HG02852 (cell line): ENCODE data around the gene PLS3.
A peak's percentile ranks its signal among the peaks of the same experiment; 100 is the strongest.

Experiments used
- ATAC-seq: cut with Tn5 transposase; IDR thresholded peaks from one replicate; pipeline ENCODE4 v1.9.1; 2021; ENCODE audit warnings: mild to moderate bottlenecking, moderate library complexity; ENCODE audit not compliant: unreplicated experiment

Gene PLS3

DNA sequence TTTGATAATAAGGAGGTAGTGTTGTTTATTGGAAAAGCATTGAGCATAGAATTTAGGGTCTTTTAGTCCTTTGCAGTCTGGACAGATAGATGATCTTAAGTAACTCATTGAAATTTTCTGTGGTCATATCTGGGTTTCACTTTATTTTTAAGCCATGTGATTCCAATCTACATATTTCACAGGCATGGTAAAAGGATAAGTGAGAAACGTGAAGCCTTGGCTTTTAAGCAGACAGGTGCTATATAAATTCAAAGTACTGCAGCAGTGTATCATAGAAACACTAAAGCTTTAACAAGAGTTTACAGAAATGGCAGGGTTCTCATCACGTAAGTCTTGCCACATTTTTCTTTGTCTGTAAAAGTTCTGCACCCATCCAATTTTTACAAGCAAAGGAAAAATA lies 4.9 kb downstream of the PLS3 start:
- no peak for ATAC-seq

DNA sequence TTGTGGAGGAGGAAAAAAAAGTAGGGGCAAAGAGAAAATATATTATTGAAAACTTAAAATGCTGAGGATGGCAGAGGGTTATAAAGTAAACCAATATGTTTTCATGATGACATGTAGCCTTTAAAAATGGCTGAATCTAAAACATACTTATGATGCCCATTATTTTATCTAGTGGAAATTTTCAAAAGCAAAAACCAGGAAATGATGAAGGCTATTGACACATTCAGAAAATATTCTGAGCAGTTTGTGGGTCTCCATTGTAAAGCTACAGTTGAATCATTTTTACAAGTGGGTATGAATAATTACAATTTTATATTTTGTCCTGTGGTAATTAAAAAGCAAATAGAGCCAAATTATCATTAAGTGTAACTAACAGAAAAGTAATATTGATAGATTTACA lies 10.7 kb downstream of the PLS3 start:
- no peak for ATAC-seq

DNA sequence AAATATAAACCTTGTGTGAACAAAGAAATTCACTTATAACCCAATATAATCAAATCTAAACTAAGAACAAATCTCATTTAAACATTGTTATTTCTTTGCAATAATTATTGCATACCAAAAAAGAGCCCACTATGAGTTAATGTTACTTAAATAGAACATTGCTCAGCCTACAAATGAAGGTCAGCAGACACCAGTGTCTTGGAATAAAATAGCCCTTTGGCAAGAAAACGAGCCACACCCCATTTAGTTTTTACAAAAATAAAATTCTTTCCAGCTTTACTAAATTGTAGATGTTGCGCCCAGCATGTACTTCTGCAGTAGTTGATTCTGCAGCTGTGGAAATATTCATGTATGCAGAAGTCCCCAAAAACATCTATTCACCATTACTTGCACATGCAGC lies 12.2 kb downstream of the PLS3 start:
- ATAC-seq = no peak

DNA sequence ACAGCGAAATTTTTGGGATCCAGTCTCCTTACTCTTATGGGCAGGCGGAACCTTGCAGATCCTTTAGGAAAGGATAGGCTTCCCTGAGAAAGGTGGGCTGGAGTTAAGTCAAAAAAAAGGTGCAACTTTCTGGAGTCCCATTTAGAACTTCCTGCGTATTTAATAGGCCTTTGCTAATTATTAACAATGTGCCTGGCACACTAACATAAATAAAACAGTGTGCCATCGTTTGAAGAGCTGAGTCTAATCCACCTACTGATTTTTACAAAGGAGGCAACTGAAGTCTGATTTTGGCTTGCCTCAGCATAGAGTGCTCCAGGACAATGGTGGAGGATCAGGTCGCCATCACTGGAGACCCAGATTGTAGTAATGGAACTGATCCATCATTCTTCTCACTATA lies 15.7 kb downstream of the PLS3 start:
- ATAC-seq = no peak

DNA sequence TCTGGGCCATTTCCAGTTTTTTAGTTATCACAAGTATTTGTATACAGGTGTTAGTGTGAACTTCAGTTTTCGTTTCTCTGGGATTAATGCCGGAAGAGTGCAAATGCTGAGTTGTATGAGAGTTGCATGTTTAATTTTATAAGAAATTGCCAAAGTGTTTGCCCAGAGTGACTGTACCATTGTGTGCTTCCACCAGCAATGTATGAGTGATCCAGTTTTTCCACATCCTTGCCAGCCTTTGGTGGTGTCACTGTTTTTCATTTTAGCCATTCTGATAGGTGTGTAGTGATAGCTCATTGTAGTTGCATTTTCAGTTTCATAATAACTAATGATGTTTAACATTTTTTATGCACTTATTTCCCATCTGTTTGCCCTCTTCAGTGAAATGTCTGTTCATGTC lies 18.4 kb downstream of the PLS3 start:
- ATAC-seq = no peak

DNA sequence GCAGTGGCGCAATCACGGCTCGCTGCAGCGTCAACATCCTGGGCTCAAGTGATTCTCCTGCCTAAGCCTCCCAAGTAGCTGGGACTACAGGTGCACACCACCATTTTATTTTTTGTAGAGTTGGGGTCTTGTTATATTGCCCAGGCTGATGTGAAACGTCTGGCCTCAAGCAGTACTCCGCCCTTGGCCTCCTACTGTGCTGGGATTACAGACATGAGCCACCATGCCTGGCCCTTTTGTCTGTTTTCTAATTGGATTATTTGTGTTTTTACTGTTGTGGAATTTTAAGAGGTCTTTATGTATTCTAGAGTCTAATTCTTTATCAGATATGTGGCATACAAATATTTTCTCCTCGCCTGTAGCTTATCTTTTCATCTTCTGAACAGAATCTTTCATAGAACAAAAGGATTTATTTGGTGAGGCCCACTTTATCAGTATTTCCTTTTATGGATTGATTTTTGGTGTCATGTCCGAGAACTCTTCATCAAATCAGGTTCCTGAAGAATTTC lies 18.9 kb downstream of the PLS3 start:
- ATAC-seq = no peak

DNA sequence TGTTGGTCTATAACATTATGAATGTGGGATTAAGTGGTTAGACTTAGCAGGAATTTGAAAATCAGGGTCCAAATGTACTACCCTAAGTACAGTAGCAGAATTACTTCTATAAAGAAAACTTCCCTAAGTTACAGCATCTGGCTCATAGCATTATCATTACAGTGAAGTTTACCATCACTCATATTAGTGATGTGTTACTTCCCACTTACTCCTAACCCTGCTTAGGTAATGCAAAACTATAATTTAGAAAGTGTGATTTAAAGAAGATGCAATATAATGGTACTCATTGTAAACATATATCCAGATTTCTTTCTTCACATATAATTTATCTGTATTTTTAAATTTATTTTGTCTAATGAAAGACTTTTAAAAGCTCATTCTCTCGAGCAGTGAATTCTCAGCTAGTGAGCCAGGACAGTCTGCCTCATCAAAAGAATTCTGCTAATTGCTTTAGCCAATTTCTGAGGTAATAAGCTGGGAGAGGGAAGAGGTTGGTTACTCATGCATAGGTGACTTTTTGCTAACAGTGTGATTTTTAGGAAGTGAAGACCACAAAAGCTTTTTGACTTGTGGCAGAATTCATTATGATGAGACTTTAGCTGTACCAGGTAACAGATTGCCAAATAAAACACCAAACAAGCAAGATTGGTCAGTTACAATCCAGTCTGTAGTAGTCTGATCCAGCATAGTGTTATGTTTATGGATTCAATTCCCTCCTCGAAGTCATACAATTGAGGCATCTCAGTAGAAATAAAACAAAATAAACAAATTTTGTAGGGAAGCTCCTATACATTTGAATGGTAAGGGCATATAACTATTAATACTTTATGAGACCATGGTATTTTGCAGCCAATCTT lies 21.0 kb downstream of the PLS3 start:
- ATAC-seq = no peak

DNA sequence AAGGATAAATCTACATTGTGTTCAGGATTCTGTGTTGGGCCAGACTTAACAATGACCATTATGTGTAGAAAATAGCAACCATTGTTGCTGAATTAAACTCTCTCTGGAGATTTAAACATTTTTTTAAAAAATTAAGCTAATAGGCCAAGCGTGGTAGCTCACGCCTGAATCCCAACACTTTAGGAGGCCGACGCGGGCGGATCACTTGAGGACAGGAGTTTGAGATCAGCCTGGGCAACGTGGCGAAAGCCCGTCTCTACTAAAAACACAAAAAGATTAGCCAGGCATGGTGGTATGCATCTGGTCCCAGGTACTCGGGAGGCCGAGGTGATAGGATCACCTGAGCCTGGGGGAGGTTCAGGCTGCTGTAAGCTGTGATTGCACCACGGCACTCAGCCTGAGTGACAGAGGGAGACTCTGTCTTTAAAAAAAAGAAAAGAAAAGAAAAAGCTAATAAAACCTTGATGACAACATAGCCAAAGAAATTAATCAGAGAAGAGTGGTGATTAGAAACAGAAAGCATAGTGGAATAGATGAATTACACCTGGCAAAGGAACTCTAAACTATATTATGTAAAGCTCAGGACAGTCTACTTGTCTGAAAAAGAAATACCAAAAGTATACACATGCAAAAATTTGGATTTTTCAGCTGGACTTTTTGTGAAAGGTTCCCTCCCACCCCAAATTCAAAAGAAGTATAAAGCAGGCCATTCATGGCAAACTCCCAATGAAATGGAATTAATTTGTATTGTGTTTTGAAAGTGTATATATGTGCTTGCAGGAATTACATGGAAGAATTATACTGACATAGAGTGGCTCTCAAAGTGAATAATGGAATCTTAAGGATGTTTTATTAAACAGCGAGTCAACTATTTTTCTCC lies 21.9 kb downstream of the PLS3 start:
- no peak for ATAC-seq

DNA sequence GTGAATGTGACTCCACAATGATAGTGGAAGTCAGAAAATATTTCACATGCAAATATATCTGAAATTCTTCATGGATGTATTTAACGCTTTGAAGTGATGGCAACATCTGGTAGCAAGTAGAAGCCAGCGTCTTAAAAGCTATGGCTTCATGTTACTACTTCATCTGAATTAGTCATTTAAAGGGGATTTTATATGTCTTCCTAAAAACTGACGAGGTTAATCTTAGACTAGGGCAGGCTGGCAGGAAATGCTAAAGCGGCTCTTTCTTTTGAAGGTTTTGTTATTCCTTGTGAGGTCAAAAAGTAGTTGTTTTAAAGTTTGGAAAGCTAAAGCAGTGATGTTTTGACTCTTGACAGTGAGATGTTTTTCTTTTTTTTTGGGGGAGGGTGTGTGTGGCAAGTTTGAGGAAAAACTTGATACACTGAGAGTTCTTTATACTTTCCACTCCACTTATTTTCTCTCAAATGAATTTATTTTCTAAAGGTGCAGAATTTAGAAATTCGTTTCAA lies 22.6 kb downstream of the PLS3 start:
- no peak for ATAC-seq

DNA sequence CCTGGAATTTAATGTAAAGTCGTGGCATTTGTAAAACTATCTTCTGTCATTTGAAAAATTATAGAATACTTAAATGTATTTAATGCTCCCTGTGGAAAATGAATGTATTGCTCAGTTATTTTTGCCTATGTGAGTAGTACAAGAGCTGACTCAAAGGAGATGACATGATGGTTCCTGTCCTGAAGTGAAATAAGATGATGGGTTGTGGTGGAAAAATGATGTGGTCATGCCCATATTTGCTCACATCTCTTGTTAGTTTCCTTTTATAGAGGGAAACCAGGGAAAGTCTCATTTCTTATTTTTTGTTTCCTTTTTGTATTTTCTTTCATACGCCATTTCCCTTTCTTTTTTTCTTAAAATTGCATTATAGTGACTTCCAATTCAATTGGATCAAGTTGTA lies 23.7 kb downstream of the PLS3 start:
- peak; percentile 66 for ATAC-seq

DNA sequence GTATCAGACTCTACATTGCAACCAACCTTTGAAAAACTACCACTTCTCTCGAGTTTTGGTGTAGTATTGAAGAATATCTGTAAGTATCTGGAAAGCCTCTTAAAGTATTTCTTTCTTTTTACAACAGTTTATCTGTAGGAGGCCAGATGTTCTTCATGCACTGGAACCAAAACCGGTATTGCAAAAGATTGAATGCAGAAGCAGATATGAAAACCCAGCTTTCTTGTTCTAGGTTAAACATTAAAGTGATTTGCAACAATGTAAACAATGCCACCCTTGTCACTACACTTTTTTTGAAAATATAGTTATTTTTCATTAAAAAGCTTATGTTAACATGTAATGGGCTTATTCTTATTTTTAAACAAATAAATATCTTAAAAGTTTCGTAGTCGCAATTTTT lies 27.2 kb downstream of the PLS3 start:
- no peak for ATAC-seq

DNA sequence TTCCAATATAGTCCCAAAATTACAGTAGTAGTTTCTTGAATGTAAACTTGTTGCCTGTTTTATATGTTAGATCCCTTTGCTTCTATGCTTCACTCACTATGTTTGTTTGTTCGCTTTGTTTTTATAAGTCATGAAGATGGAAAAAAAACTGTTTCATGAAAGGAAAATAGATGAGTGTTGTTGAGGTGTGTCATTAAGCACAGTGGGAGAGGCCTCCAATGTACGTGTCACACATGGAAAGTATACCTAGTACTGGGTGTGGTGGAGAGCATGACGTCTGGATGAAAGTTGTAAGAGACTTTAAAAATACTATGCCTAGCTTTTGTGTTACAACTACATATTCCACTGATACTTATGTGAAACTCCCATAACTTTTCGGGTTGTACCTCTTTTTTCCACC lies 28.4 kb downstream of the PLS3 start:
- ATAC-seq = no peak

DNA sequence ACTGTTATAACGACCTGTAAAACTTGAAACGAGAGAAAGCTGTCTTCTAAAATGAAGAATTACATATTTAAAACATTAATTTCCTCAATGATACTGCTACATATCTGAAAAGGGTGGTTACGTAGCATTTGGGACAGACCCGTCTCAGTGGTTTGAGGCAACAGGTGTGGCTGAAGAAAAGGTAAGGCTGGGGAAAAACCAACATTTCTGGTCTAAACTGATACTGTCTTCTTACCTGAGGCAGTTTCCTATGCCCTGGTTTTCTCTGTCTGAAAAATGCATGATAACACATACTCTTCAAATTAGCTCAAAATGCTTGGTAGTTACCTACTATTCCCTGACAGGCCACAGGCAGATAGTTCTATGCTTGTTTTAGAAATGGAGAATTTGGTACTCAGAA lies 30.4 kb downstream of the PLS3 start:
- no peak for ATAC-seq

DNA sequence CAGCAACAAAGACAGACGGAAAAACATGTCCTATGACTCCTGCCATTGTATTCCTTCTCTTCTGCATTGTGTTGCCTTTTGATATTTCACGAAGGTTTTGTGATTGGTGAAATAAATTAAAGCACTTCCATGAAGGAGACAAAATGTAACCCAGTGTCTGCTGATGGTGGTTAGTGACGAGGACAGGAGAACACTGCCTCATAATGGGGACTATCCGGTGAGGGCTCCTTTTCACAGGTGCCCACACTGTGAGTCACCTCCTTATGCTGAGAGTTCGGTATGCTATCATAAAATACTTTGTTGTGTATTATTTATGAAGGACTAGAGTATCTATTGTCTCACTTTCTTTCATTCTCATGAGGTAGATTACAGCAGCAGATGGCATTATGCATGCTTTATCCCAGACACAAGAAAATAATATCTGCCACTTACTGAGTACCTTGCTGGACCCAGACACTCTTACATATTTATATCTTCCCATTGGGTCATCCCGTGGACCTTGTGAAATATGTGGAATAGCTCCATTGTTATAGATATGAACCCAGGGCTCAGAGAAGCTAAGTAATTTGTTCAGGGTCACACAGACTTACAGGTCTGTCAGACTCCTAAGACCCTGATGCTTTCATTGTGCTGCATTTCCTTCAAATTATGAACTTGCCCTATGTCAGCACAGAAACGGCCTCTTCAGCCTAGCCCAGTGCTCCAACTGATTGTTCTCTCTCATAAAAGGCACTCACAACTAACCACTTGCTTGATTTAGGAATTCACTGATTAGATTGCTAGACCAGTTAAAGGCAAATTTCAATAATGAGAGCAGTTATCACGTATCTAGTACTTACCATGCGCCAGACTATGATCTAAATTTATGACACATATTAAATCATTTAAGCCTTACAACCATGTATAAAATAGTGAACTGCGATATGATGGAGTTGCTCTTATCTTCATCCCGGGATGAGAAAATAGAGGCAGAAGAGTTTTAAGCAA lies 31.2 kb downstream of the PLS3 start:
- no peak for ATAC-seq

DNA sequence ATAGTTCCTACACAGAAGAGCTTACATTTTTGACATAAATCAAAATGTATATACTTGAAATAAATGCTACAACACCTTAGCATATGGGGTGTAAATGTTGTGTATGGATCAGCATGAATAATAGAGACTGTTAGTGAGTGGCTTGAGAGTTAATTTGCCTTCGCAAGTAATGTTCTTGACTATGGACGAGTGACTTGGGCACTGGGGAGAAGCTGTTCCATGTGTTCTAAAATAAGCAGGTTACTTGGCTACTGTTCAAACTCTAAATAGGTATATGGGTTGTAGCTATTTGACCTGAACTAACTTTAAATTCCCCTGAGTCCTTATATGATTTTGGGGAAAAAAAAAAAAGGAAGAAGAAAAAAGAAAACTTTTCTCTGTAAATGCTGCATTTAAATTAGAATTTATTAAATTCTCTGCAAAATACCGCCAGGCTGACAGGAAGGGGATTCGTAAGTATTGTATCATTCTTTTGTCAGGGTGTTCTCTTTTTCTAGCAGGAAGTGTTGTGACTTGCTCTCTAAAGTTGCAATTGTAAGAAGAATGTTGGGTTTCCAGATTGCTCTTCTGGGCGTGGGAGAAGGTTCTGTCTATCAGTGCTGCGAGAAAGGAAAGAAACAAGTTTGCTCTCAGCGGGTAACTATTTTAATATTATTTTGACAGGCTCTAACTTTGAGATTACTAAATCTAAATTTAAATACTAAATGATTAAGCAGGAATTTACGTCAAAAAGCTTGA lies 32.2 kb downstream of the PLS3 start:
- no peak for ATAC-seq

DNA sequence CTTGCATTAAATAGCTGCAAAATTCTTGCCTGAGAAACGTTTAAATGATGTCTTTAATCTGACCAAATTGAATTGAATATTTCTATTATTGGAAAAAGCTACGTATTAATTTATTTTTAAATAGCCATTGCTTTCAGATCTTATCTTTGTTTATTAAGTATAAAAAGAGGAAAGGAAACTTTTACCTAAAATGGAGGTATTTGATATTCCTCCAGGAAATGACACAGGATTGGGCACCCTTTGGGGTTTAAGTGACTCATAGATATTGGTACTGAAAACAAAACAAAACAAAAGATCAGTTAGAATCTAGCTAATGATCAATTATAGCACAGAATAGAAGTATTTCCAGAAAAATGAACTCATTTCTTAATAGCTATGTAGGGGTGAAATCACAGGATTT lies 34.1 kb downstream of the PLS3 start:
- no peak for ATAC-seq

DNA sequence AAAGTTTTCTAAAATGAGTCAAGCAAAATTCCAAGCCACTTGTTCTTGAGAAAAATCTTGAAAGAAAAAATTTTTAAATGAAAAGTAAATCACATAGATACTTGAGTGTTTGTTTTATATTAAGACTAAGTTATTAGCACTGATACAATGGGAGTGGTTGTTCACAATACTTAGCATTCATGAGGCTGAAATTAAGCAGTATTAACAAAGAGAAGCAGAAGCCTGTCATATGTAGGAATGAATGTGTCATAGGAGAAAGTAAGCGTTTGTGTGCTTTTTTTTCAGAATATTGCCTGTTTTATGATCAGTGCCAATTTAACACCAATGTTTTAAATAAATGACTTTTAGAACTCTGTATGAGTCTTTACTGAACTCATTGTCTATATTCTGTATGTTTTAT lies 37.6 kb downstream of the PLS3 start:
- ATAC-seq = no peak

DNA sequence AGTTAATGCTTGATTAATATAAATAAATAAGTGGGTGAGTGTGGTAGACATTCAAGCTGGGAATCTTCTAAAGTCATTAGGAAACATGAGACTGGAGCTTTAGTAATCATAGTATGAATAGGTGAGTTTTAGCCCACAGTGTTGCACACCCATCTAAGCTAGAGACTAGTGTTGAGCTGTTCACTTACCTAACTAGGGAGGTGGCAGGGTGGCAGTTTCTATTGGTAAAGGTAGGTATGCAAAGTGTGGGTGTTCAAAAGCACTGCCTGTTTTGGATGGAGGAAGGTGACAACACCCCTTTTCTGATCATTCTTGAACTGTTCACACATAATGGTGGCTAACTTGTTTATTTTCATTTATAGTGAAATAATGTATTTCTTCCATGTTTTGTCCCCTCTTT lies 41.3 kb downstream of the PLS3 start:
- ATAC-seq = no peak

DNA sequence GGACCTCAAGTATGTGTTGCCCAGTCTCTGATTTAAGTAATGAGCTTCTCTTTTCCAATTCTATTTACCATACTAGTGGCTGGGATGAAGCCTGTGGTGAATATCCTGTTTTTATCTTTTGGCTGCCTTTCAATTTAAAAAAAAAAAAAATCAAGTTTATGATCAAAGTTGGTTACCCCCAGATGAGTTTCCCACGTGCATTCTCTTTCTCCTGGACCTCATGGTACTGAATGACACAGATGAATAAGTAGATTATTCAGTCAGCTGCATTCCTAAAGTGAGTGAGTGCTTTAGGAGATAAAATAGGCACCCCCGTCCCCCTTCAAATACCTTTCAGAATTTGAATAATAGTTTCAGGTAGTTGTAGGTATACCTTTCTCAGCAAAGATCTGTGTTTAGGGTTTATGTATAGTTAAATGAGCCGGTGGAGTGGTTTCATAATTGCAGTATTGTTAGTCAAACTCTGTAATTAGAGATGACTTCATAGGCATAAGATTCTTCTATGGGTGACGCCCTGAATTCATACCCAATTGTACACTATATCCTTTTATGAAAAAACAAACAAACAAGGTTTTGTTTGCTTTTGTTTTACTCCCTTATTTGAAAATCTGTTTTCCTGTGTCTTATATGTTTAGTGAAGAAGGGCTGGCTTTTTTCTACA lies 41.9 kb downstream of the PLS3 start:
- no peak for ATAC-seq
